ENCODE data around the gene CAP2. TPM values are rescaled to one million over a fixed set of nuclear protein-coding genes. Genes with fewer than 3 reads are reported as not detected.

Gene CAP2
- total RNA-seq, 1 donor from 2014 or later, result not detected

DNA sequence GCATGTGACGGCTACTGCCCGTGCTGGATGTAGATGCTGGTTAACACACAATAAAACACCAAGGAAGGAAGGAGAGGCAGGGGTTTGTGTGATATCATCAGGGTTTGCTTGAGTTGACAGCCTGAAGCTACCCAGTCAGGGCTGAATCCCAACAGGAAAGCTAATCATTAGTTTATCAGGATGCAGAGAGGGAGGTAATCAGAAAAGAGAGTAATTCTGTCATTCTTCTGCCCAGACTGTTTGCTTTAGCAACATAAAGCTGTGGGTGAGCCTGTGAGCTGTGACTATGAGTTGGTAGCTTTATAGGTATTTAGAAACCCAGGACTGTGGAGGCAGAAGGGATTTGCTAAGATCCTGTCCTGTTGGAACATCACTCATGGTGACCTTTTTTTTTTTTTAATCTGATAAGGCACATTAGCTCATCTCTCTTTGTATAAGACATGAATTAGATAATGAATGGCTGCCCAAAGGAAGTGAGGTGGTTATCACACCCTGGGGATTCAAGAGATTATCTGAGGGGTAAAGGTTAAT lies 79.3 kb downstream of the CAP2 start:
- Mint-ChIP-seq H3K27ac (no peak overlapping the region), H3K36me3 (ENCODE audit: low read depth) (no peaks in the 10 kb centered on the region), H3K27me3 (peaks cover 2% of the 10 kb centered on the region), H3K4me1 (no peaks in the 10 kb centered on the region), H3K4me3 (no peak overlapping the region), H3K9me3 (no peaks in the 10 kb centered on the region)
- ATAC-seq (ENCODE audit: low read depth), result no peak
- intact Hi-C loops (cut with micrococcal nuclease), result no loop called here
- POLR2A ChIA-PET, result interaction anchor here (0.6 kb wide), 1 partner anchor 571 kb away, joined by 6 read pairs; no protein-coding TSS in a partner anchor
- TF ChIP-seq, protein P1, sequence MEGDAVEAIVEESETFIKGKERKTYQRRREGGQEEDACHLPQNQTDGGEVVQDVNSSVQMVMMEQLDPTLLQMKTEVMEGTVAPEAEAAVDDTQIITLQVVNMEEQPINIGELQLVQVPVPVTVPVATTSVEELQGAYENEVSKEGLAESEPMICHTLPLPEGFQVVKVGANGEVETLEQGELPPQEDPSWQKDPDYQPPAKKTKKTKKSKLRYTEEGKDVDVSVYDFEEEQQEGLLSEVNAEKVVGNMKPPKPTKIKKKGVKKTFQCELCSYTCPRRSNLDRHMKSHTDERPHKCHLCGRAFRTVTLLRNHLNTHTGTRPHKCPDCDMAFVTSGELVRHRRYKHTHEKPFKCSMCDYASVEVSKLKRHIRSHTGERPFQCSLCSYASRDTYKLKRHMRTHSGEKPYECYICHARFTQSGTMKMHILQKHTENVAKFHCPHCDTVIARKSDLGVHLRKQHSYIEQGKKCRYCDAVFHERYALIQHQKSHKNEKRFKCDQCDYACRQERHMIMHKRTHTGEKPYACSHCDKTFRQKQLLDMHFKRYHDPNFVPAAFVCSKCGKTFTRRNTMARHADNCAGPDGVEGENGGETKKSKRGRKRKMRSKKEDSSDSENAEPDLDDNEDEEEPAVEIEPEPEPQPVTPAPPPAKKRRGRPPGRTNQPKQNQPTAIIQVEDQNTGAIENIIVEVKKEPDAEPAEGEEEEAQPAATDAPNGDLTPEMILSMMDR (IDR thresholded peaks at IDR 0.05), result no peak
- CTCF ChIA-PET, result no interaction called here
- no peak for DNase-seq

DNA sequence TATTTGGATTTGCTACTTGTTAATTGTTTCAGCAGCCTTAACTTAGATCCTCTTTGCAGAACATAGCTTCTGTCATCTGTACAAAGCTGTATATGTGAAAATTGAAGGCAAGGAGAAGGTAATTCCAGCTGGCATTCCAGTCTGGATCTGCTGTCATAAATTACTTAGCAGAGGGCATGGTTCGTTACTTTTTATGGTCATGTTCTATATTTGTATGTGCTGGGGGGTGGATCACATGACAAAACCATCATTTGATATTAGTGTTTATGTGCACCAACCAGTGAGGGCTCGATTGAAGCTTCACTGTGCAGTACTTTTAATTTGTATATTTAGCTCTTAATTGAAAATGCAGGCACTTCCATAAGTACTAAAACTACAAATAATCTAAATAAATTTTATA lies 80.2 kb downstream of the CAP2 start:
- TF ChIP-seq, protein P1 (IDR thresholded peaks at IDR 0.05), result no peak
- peaks cover 2% of the 10 kb centered on the region for H3K27me3 Mint-ChIP-seq
- ChIA-PET CTCF (no interaction called here), POLR2A (interaction anchor here (0.6 kb wide), 1 partner anchor 570 kb away, joined by 6 read pairs; no protein-coding TSS in a partner anchor)
- H3K4me3 Mint-ChIP-seq, result no peak overlapping the region
- no peak overlapping the region for H3K27ac Mint-ChIP-seq
- ATAC-seq (ENCODE audit: low read depth), result no peak
- no peaks in the 10 kb centered on the region for H3K4me1 Mint-ChIP-seq
- H3K36me3 Mint-ChIP-seq (ENCODE audit: low read depth), result no peaks in the 10 kb centered on the region
- no peak for DNase-seq
- no peaks in the 10 kb centered on the region for H3K9me3 Mint-ChIP-seq
- intact Hi-C loops (cut with micrococcal nuclease), result no loop called here

DNA sequence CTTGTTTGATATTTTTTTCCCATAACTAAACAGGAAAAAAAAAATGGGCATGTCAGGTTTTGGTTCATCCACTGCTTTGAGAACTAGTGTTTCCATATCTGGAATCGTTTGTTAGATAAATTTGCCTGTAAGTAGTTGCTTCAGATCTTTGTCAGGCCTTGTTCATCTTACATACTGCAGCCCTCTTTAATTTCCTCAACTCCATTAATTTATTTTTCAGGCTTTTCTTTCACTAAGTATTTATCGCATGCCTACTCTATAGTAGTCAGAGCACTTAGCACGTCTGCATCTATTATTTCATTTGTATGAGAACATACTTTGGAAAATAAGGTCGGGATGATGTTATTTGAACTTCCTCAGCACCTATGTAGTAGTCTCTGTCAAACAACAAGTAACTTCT lies 80.9 kb downstream of the CAP2 start:
- ATAC-seq (ENCODE audit: low read depth) (no peak), DNase-seq (no peak)
- Mint-ChIP-seq H3K36me3 (ENCODE audit: low read depth) (no peaks in the 10 kb centered on the region), H3K4me3 (no peak overlapping the region), H3K4me1 (no peaks in the 10 kb centered on the region), H3K27me3 (peaks cover 2% of the 10 kb centered on the region), H3K9me3 (no peaks in the 10 kb centered on the region), H3K27ac (no peak overlapping the region)
- TF ChIP-seq, protein P1 (IDR thresholded peaks at IDR 0.05), result no peak
- ChIA-PET CTCF (no interaction called here), POLR2A (interaction anchor here (0.6 kb wide), 1 partner anchor 78 kb away, joined by 4 read pairs; no protein-coding TSS in a partner anchor)
- intact Hi-C loops (cut with micrococcal nuclease), result no loop called here

DNA sequence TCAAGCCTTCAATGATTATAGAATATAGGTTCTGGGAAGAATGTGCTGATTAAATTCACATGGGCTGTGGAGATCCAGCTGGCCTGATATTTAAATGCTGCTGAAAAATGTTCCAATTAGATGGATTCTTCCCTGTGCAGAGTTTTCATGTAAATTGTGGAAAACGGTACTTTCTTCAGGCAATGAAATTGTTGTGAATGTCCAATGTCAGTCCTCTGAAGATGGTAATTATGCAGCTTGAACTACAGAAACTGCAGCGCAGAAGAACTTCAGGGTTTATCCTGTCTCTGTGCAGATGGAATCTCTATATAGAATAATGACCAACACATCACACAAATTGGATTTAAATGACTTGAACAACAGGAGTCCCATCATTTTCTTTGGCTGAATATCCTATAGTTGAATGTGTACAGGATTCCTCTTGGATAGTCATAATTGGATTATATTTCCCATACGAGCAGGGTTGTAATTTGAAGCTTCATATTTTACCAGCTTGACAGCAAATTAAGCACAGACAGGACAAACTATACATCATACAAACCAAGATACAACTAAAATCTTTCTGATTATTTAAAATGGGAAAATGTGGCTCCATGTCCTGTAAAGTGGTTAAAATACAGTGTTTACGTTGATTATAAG lies 82.3 kb downstream of the CAP2 start:
- Mint-ChIP-seq H3K27me3 (peaks cover 2% of the 10 kb centered on the region), H3K36me3 (ENCODE audit: low read depth) (no peaks in the 10 kb centered on the region), H3K27ac (no peak overlapping the region), H3K9me3 (no peaks in the 10 kb centered on the region), H3K4me3 (no peak overlapping the region), H3K4me1 (no peaks in the 10 kb centered on the region)
- TF ChIP-seq, protein P1 (IDR thresholded peaks at IDR 0.05), result no peak
- intact Hi-C loops (cut with micrococcal nuclease), result no loop called here
- POLR2A ChIA-PET, result no interaction called here
- CTCF ChIA-PET, result interaction anchor here (1.3 kb wide), 1 partner anchor 8 kb away, joined by 3 read pairs; no protein-coding TSS in a partner anchor
- DNase-seq (no peak), ATAC-seq (ENCODE audit: low read depth) (no peak)

DNA sequence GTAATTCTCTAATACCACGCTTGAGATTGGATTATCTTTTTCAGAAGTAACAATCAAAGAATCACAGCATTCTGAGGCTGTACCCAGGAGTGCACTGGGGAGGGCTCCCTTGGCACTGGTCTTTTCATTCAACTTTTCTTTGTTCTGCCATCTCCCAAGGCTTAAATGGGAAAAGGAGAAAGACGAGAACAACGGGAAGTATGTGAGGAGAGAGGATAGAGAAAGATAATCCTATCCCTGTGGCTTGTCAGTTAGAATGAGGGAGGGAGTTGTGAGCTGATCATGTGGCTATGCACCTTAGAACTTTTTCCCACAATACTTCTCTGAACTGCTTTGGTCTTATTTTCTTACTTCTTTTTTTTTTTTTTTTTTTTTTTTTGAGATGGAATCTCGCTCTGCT lies 83.1 kb downstream of the CAP2 start:
- ATAC-seq (ENCODE audit: low read depth) (no peak), DNase-seq (no peak)
- no peaks in the 10 kb centered on the region for H3K4me1 Mint-ChIP-seq
- ChIA-PET CTCF (interaction anchor here (1.3 kb wide), 1 partner anchor 9 kb away, joined by 3 read pairs; no protein-coding TSS in a partner anchor), POLR2A (no interaction called here)
- peaks cover 2% of the 10 kb centered on the region for H3K27me3 Mint-ChIP-seq
- no peaks in the 10 kb centered on the region for H3K36me3 Mint-ChIP-seq (ENCODE audit: low read depth)
- TF ChIP-seq, protein P1 (IDR thresholded peaks at IDR 0.05), result no peak
- no peaks in the 10 kb centered on the region for H3K9me3 Mint-ChIP-seq
- no peak overlapping the region for H3K27ac Mint-ChIP-seq
- intact Hi-C loops (cut with micrococcal nuclease), result no loop called here
- no peak overlapping the region for H3K4me3 Mint-ChIP-seq
